Fibroblast of lung (primary cell): ENCODE data around the gene ARHGAP6.

Source experiments
- CTCF ChIP-seq, 2 donors: IDR thresholded peaks in 1 of 2; conservative IDR thresholded peaks in 1 of 2; 1 replicate in 1 of 2; 2 replicates in 1 of 2; pipeline ENCODE4 v1.5.1; 2011 to 2012; ENCODE audit warnings: low read length in 2 of 2, control low read depth in 1 of 2, inconsistent platforms in 1 of 2, low read depth in 1 of 2, mild to moderate bottlenecking in 1 of 2
- EZH2 ChIP-seq: IDR thresholded peaks from 2 replicates; pipeline ENCODE4 v1.5.1; 2012; ENCODE audit warnings: low read length, control low read depth, mild to moderate bottlenecking; ENCODE audit errors: missing control alignments

DNA sequence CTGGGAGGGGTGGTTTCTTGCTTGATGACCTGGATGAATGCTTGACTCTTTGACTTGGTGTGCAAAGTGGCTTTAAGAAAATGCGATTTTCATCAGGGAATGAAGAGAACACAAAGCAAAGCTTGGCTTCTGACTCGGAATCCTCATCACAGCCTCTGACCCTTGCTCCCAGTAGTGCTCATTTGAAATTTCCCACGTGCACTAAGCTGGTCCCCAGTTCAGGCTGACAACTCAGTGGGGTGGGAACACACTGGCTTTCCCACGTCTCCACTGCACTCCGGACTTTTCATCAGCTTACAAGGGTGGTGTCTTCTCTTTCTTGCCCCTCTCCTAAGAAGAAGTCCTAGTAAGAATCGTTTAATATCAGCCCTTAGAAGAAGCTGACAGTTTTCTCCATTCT is 501.3 kb downstream of the ARHGAP6 start:
- TF ChIP-seq CTCF (conservative IDR thresholded peaks at IDR 0.05 in 1 of 2, IDR thresholded peaks at IDR 0.05 in 1 of 2; ENCODE audit: low read depth in 1 of 2, low read length in 2 of 2) (no peak), EZH2 (no peak)
